Adrenal gland (tissue), 12 donors: ENCODE results near the gene CNTN3. TPM values are rescaled to one million over a fixed set of nuclear protein-coding genes. Genes with fewer than 3 reads are reported as not detected.
A peak's percentile ranks its signal among the peaks of the same experiment; 100 is the strongest.

Experiments
- DNase-seq, 7 donors: peaks; one replicate each; pipeline ENCODE4 v3.0.0-alpha.2; 2019 to 2020
- H3K27ac ChIP-seq, 5 donors: fragments of 200-600 bp; sonication (generic) in 4 of 5; 1 replicate in 3 of 5; 2 replicates in 2 of 5; pipeline versions ENCODE4 v1.5.1 to v1.8.0; 2016 to 2020; ENCODE audit warnings: mild to moderate bottlenecking in 1 of 5
- H3K27me3 ChIP-seq: fragments of 200-600 bp; 2 replicates; pipeline ENCODE4 v1.8.0; 2021
- H3K36me3 ChIP-seq, 2 donors: fragments of 200-600 bp; replicated peaks in 1 of 2; 1 replicate in 1 of 2; 2 replicates in 1 of 2; pipeline versions ENCODE4 v1.5.1 to v1.8.0; 2018 to 2022
- H3K4me1 ChIP-seq, 2 donors: fragments of 200-600 bp; replicated peaks in 1 of 2; 1 replicate in 1 of 2; 2 replicates in 1 of 2; pipeline versions ENCODE4 v1.5.1 to v1.8.0; 2018 to 2021
- H3K4me3 ChIP-seq, 4 donors: fragments of 200-600 bp; sonication (generic) in 3 of 4; one replicate each; pipeline ENCODE4 v1.5.1; 2016 to 2018
- H3K9me3 ChIP-seq, 3 donors: fragments of 200-600 bp; sonication (generic) in 1 of 3; replicated peaks in 1 of 3; 1 replicate in 2 of 3; 2 replicates in 1 of 3; pipeline versions ENCODE4 v1.5.1 to v1.8.0; 2016 to 2021
- POLR2A ChIP-seq, 2 donors: fragments of 450-650 bp; IDR thresholded peaks; one replicate each; pipeline ENCODE4 v1.6.1; 2017; ENCODE audit warnings: antibody characterized with exemption in 2 of 2, mild to moderate bottlenecking in 2 of 2, moderate library complexity in 1 of 2
- WGBS, 4 donors: extraction: QIAGEN DNeasy Blood & Tissue Kit in 2 of 4; methylation state at CpG; one replicate each; pipeline versions ENCODE4 v1.1.5 to v1.1.7; 2013 to 2017; 5-methylcytosine and 5-hydroxymethylcytosine counted together
- intact Hi-C, 2 donors: fragments of 100-400 bp; cut with DNase I; formaldehyde crosslinking; loops; one replicate each; pipeline versions ENCODE4 v1.14.1 to v1.15.0; 2022 to 2023
- polyA plus RNA-seq, 3 donors: library from polyadenylated mRNA; stranded (reverse); fragments of 200-250 nt in 2 of 3; fragments of 350-450 nt in 1 of 3; fragmentation: Illumina TruSeq in 1 of 3; extraction: RNeasy Lipid Tissue Mini Kit (QIAGEN cat#74804) in 1 of 3; gene quantifications; one replicate each; pipeline ENCODE4 v1.2.3, GENCODE V29; 2013 to 2014
- total RNA-seq, 9 donors: library from RNA; depleted of rRNA in 4 of 9; stranded (reverse); fragments of >200 nt in 4 of 9; fragments of 120-200 nt in 1 of 9; fragmentation: NEBNext Ultra II Directional in 1 of 9; extraction: Animal tissue kit (Norgen Biotek cat#: 25700) in 1 of 9; gene quantifications; one replicate each; pipeline versions ENCODE4 v1.1.0 to v1.2.4, GENCODE V29; 2013 to 2023
- TF ChIP-seq, protein P1 (sequence below), 6 experiments: fragments of 450-650 bp in 4 of 6; fragments of 200-600 bp in 2 of 6; sonication (generic) in 1 of 6; IDR thresholded peaks; 1 replicate in 5 of 6; 2 replicates in 1 of 6; pipeline versions ENCODE4 v1.5.1 to v1.8.0; 2016 to 2021; ENCODE audit warnings: antibody characterized with exemption in 6 of 6, mild to moderate bottlenecking in 2 of 6, moderate library complexity in 1 of 6
- donor health status: healthy with polysubstance abuse.
- donor health status: Bipolar disorder and iron deficiency.
- donor health status: DM: yes; HTN: yes; CAD: no.
- donor health status: DM: no; HTN: no; CAD: no.
- donor health status: DM: no; HTN: no; CAD: no.
- donor health status: DM: yes; HTN: yes; CAD: no.

The CNTN3 gene
- total and polyA plus RNA-seq, 12 donors, result 0.09 to 6.3 (median 1.5) TPM; not detected in 1

DNA sequence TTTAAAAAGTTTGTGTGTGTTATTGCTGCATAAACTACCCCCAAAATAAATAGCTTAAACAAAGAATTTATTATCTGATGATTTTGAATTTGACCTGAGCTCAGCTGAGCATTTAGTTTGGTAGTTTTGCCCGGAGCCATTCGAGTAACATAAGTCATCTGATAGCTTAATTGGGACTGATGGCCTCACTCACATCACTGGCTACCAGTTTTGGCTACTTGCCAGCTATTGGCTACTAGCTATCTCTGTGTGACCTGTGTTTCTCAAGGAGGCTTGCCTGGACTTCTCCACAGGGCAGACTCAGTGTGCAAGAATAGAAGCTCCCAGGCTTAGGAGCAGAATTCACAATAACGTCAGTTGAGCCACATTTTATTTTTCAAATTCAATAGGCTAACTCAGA lies 9.0 kb downstream of the CNTN3 start:
- intact Hi-C loops, result no loop called here
- H3K4me1 ChIP-seq, result no peaks in the 10 kb centered on the region
- H3K27me3 ChIP-seq, result no peaks in the 10 kb centered on the region
- no peaks in the 10 kb centered on the region for H3K9me3 ChIP-seq
- H3K4me3 ChIP-seq, result no peak overlapping the region
- no peak overlapping the region for H3K27ac ChIP-seq
- peak in 1 of 7 donors; percentile 58 for DNase-seq
- no peaks in the 10 kb centered on the region for H3K36me3 ChIP-seq
- TF ChIP-seq, protein P1, sequence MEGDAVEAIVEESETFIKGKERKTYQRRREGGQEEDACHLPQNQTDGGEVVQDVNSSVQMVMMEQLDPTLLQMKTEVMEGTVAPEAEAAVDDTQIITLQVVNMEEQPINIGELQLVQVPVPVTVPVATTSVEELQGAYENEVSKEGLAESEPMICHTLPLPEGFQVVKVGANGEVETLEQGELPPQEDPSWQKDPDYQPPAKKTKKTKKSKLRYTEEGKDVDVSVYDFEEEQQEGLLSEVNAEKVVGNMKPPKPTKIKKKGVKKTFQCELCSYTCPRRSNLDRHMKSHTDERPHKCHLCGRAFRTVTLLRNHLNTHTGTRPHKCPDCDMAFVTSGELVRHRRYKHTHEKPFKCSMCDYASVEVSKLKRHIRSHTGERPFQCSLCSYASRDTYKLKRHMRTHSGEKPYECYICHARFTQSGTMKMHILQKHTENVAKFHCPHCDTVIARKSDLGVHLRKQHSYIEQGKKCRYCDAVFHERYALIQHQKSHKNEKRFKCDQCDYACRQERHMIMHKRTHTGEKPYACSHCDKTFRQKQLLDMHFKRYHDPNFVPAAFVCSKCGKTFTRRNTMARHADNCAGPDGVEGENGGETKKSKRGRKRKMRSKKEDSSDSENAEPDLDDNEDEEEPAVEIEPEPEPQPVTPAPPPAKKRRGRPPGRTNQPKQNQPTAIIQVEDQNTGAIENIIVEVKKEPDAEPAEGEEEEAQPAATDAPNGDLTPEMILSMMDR (IDR thresholded peaks at IDR 0.05), result no peak
- WGBS, 4 donors, result 61 to 77% (median 75%) methylated on average over 3 of the region's 3 CpGs

DNA sequence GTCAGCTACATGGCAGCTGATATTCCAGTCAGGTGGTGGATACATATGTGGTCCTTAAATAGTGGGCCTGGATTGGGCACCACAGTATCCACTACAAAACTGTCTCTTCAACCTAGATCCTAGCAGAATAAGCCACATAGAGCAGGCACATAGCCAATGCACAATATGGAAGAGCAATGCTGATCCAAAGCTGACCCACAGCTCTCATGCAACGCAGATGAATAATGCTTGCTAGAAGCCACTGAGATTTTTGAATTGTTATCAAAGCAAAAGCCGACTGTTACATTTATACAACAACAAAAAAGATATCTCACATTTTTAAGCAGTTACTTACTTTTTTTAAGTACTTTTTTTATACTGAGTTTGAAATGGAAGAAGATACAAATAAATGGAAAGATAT lies 11.2 kb downstream of the CNTN3 start:
- Histone ChIP-seq H3K27me3 (no peaks in the 10 kb centered on the region), H3K36me3 (no peaks in the 10 kb centered on the region), H3K27ac (no peak overlapping the region), H3K4me1 (no peaks in the 10 kb centered on the region), H3K9me3 (no peaks in the 10 kb centered on the region), H3K4me3 (no peak overlapping the region)
- DNase-seq, result no peak
- intact Hi-C loops, result no loop called here
- TF ChIP-seq, protein P1 (IDR thresholded peaks at IDR 0.05), result no peak
- TF ChIP-seq POLR2A (IDR thresholded peaks at IDR 0.05), result no peak
- 63 to 80% (median 74%) methylated on average over 2 of the region's 2 CpGs for WGBS, 4 donors

DNA sequence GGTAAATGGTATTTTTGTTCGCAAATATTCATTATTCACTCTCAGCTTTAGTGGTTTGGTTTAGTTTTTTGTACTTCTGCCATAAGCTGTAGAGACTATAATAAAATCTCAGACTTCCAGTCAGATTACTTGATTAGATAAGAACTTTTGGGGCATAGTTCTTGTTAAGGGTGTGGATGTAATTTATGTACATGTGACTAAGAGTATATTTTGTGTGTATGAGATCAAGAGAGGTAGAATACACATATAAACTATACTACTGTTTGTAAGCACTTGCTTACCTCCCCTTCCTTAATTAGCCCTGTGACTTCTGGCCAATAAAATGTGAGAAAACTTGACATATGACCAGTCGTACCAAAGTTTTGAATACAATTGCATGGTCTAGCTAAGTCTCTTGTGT lies 12.0 kb downstream of the CNTN3 start:
- no peak for DNase-seq
- intact Hi-C loops, result no loop called here
- Histone ChIP-seq H3K27ac (no peak overlapping the region), H3K36me3 (no peaks in the 10 kb centered on the region), H3K9me3 (no peaks in the 10 kb centered on the region), H3K27me3 (no peaks in the 10 kb centered on the region), H3K4me1 (no peaks in the 10 kb centered on the region), H3K4me3 (no peak overlapping the region)
- 72 to 81% (median 73%) methylated on average over 2 of the region's 2 CpGs for WGBS, 4 donors
- TF ChIP-seq, protein P1 (IDR thresholded peaks at IDR 0.05), result no peak
- no peak for TF ChIP-seq POLR2A (IDR thresholded peaks at IDR 0.05)

DNA sequence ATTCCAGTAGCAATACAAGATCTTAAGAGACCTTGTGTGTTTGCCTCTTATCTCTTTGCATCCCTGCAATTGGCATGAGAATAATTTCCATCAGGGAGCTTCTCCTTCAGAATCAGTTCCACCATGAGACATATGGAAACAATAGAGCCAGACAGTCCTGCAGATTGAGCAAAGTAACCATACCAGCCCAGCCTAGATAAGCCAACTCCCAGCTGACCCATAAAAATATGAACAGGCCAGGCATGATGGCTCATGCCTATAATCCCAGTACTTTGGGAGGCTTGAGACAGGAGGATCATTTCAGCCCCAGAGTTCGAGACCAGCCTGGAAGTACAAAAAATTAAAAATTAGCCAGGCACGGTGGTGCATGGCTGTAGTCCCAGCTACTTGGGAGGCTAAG lies 12.7 kb downstream of the CNTN3 start:
- no peak overlapping the region for H3K4me3 ChIP-seq
- H3K27ac ChIP-seq, result no peak overlapping the region
- DNase-seq, result no peak
- H3K4me1 ChIP-seq, result no peaks in the 10 kb centered on the region
- intact Hi-C loops, result no loop called here
- H3K27me3 ChIP-seq, result no peaks in the 10 kb centered on the region
- 81 to 94% (median 88%) methylated on average over 2 of the region's 2 CpGs for WGBS, 4 donors
- no peaks in the 10 kb centered on the region for H3K9me3 ChIP-seq
- TF ChIP-seq, protein P1 (IDR thresholded peaks at IDR 0.05), result no peak
- TF ChIP-seq POLR2A (IDR thresholded peaks at IDR 0.05), result no peak
- no peaks in the 10 kb centered on the region for H3K36me3 ChIP-seq
